Transverse colon (tissue), 4 donors: Measurements from ENCODE around the gene FOXN4. TPM values are rescaled to one million over a fixed set of nuclear protein-coding genes. Genes with fewer than 3 reads are reported as not detected.

Experiments used
- DNase-seq: peaks from one replicate; pipeline ENCODE4 v3.0.0-alpha.2; 2019
- H3K27ac ChIP-seq, 4 donors: fragments of 200-600 bp; sonication (generic); 2 replicates each; pipeline ENCODE4 v1.5.1; 2016 to 2018; ENCODE audit warnings: inconsistent platforms in 4 of 4
- H3K27me3 ChIP-seq: fragments of 200-600 bp; sonication (generic); 2 replicates; pipeline ENCODE4 v1.5.1; 2017; ENCODE audit warnings: inconsistent platforms
- H3K36me3 ChIP-seq, 4 donors: fragments of 200-600 bp; sonication (generic); 2 replicates each; pipeline ENCODE4 v1.5.1; 2017 to 2019; ENCODE audit warnings: inconsistent platforms in 4 of 4
- H3K4me1 ChIP-seq, 4 donors: fragments of 200-600 bp; sonication (generic); 2 replicates each; pipeline ENCODE4 v1.5.1; 2017 to 2020; ENCODE audit warnings: inconsistent platforms in 4 of 4
- H3K4me3 ChIP-seq, 4 donors: fragments of 200-600 bp; sonication (generic); 1 replicate in 1 of 4; 2 replicates in 3 of 4; pipeline versions ENCODE4 v1.5.1 to v1.6.1; 2017 to 2019; ENCODE audit warnings: inconsistent platforms in 4 of 4
- H3K9me3 ChIP-seq, 2 donors: fragments of 200-600 bp; sonication (generic); 2 replicates each; pipeline ENCODE4 v1.5.1; 2017 to 2019; ENCODE audit warnings: inconsistent platforms in 2 of 2
- CTCF ChIP-seq, 5 experiments: fragments of 200-600 bp in 3 of 5; fragments of 450-650 bp in 2 of 5; sonication (generic) in 3 of 5; IDR thresholded peaks; 1 replicate in 2 of 5; 2 replicates in 3 of 5; pipeline ENCODE4 v1.5.1; 2016 to 2017; ENCODE audit warnings: antibody characterized with exemption in 5 of 5, inconsistent platforms in 3 of 5, mild to moderate bottlenecking in 2 of 5, moderate library complexity in 1 of 5
- EP300 ChIP-seq: sonication (generic); formaldehyde crosslinking; IDR thresholded peaks from one replicate; pipeline ENCODE4 v1.6.1; 2017; ENCODE audit warnings: antibody characterized with exemption, low read depth
- POLR2A ChIP-seq: fragments of 450-650 bp; IDR thresholded peaks from one replicate; pipeline ENCODE4 v1.6.1; 2016; ENCODE audit warnings: antibody characterized with exemption, mild to moderate bottlenecking, moderate library complexity
- POLR2AphosphoS5 ChIP-seq, 3 donors: sonication (generic); formaldehyde crosslinking; IDR thresholded peaks; one replicate each; pipeline ENCODE4 v1.6.1; 2016; ENCODE audit warnings: antibody characterized with exemption in 3 of 3
- WGBS, 2 donors: methylation state at CpG; one replicate each; pipeline ENCODE4 v1.1.5; 2018; ENCODE audit warnings: low coverage in 1 of 2; 5-methylcytosine and 5-hydroxymethylcytosine counted together
- in situ Hi-C, 4 donors: fragments of 200-750 bp; cut with MboI; loops; one replicate each; pipeline versions ENCODE4 v1.15.0 to v1.15.1; 2017; ENCODE audit warnings: low sequenced_read_pairs in 3 of 4, low pct_ligation_motif_present in 1 of 4, low pct_unique_long_range_greater_than_20kb in 1 of 4
- intact Hi-C: fragments of 100-400 bp; cut with DNase I; formaldehyde crosslinking; loops from one replicate; pipeline ENCODE4 v1.15.1; 2023; ENCODE audit warnings: low total_unique reads
- total RNA-seq, 4 donors: library from RNA; depleted of rRNA; stranded (reverse); fragments of >200 nt; gene quantifications; one replicate each; pipeline ENCODE4 v1.1.0, GENCODE V29; 2016

The FOXN4 gene
- total RNA-seq, 4 donors from 2014 or later = not detected

DNA sequence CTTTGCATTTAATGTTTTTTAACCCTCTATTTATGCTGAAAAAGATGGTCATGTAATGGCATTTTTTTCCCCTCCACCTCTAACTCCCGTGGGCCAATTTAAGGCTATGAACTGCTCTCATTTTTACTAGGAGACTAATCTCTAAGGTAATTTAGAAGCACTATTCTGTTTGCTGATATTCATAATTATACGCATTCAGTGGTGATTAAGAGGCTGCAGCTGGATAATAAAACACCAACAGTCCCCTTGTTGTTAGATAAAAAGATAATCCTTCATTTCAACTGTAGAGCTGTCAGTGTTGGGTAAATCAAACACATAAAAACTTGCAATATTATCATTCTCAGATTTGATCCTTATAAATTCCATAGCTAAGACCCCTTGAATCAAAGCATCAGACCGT lies 47.5 kb upstream of the FOXN4 start:
- intact Hi-C loops (no loop called here), in situ Hi-C loops (no loop called here)
- H3K27me3 ChIP-seq = peaks cover 16% of the 10 kb centered on the region
- H3K27ac ChIP-seq = no peak overlapping the region
- 44 to 48% methylated on average over 2 to 3 of the region's 3 CpGs for WGBS, 2 donors
- no peak overlapping the region for H3K4me3 ChIP-seq
- TF ChIP-seq POLR2A = no peak
- no peak for TF ChIP-seq CTCF (IDR thresholded peaks at IDR 0.05)
- no peak for TF ChIP-seq EP300
- no peak for TF ChIP-seq POLR2AphosphoS5 (IDR thresholded peaks at IDR 0.05)
- H3K36me3 ChIP-seq = no peaks in the 10 kb centered on the region
- DNase-seq = no peak
- H3K4me1 ChIP-seq = no peaks in the 10 kb centered on the region
- no peaks in the 10 kb centered on the region for H3K9me3 ChIP-seq

GRCh38 chr12:109352184-109352583 lies 43.1 kb upstream of the FOXN4 start:
- no peak overlapping the region for H3K27ac ChIP-seq
- DNase-seq = no peak
- in situ Hi-C loops = no loop called here
- intact Hi-C loops = no loop called here
- H3K36me3 ChIP-seq = no peaks in the 10 kb centered on the region
- H3K9me3 ChIP-seq = no peaks in the 10 kb centered on the region
- WGBS, 2 donors = 46 to 52% methylated on average over 6 of the region's 6 CpGs
- TF ChIP-seq POLR2A (no peak), CTCF (IDR thresholded peaks at IDR 0.05) (no peak), POLR2AphosphoS5 (IDR thresholded peaks at IDR 0.05) (no peak), EP300 (no peak)
- H3K27me3 ChIP-seq = peaks cover 8% of the 10 kb centered on the region
- no peaks in the 10 kb centered on the region for H3K4me1 ChIP-seq
- no peak overlapping the region for H3K4me3 ChIP-seq

- Histone ChIP-seq H3K36me3 (no peaks in the 10 kb centered on the region), H3K4me3 (no peak within 1 kb of the TSS), H3K9me3 (no peaks in the 10 kb centered on the region), H3K4me1 (no peaks in the 10 kb centered on the region), H3K27ac (no peak within 1 kb of the TSS), H3K27me3 (peaks cover 8% of the 10 kb centered on the region)
- DNase-seq = no peak
- in situ Hi-C loops (no loop called here), intact Hi-C loops (no loop called here)
- TF ChIP-seq EP300 (no peak), POLR2A (no peak), CTCF (IDR thresholded peaks at IDR 0.05) (no peak), POLR2AphosphoS5 (IDR thresholded peaks at IDR 0.05) (no peak)
- WGBS, 2 donors = 0 to 66% methylated on average over 1 to 8 of the region's 8 CpGs
Observed at GRCh38 chr12:109347589-109347988, 38.5 kb upstream of the FOXN4 start, which contains the start of gene MYO1H. MYO1H (plus strand) TSS chr12:109347900; CDS start chr12:109347961, 61 bp downstream.

DNA sequence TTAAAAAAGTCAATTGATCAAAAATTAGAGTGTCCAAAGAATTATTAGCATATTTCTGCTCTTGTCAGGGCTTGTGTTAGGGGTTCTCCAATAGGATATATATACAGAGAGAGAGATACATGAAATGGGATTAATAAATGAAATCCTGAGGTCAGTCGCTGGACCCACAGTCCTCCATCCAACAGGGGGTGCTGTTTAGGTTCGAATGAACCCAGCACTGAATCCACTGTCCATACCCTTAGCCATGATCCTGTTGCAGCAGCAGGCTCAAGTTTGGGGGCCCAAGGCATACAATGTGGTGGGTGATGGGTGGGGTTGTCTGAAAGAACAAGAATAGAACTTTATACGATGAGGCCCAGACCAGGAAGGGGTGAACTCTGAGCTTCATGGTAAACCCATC lies 37.8 kb upstream of the FOXN4 start:
- H3K36me3 ChIP-seq = no peaks in the 10 kb centered on the region
- in situ Hi-C loops = no loop called here
- no peak for DNase-seq
- H3K27ac ChIP-seq = no peak overlapping the region
- WGBS, 2 donors = 74% methylated on average over 3 of the region's 3 CpGs; no CpG with 5 or more reads in 1 of the 2 donors
- TF ChIP-seq CTCF (IDR thresholded peaks at IDR 0.05) (no peak), POLR2A (no peak), EP300 (no peak), POLR2AphosphoS5 (IDR thresholded peaks at IDR 0.05) (no peak)
- no peaks in the 10 kb centered on the region for H3K9me3 ChIP-seq
- intact Hi-C loops = no loop called here
- H3K27me3 ChIP-seq = peaks cover 4% of the 10 kb centered on the region
- no peaks in the 10 kb centered on the region for H3K4me1 ChIP-seq
- H3K4me3 ChIP-seq = no peak overlapping the region
